NCI-H2107 treated with DMSO at 0.1 percent for 48 hours (cell line): ENCODE data around the gene ZNF787.
"Not testable (repeated sequence)": the region's sequence is repeated elsewhere in the genome, so short reads cannot be mapped to it uniquely, and the experiment has no call there.

Experiments used
- DNase-seq: peaks from one replicate; lab custom pipeline; 2025; ENCODE audit not compliant: unreplicated experiment; lab: John Stamatoyannopoulos, UW

The ZNF787 gene

DNA sequence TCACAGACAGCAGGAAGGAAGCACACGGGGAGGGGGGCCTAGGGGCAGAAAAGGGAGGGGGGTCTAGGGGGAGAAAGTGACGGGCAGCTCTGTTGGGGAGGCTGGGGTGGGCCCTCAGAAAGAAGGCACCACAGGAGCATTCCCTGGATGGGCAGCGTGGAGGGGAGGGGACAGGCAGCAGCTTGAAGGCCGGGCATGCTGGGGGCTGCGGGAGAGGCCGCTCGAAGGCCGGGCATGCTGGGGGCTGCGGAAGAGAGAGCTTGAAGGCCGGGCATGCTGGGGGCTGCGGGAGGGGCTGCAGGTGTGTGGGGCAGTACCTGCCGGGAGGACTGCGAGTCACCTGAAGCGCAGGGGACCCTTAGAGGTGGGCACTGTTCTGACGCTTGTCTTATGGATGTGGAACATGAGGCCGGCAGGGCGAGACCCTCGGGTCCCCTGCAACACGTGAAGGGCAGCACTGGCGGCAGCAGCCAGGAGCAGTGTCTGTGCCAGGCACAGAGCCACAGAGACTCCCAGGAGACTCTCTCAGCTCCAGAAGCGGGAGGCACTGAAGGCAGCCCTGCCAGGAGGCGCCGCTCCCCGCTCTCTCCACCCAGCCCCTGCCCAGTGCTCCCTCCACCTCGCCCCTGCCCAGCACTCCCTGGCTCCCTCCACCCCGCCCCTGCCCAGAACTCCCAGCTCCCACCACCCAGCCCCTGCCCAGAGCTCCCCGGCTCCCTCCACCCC lies 13.3 kb downstream of the ZNF787 start:
- DNase-seq: no peak

DNA sequence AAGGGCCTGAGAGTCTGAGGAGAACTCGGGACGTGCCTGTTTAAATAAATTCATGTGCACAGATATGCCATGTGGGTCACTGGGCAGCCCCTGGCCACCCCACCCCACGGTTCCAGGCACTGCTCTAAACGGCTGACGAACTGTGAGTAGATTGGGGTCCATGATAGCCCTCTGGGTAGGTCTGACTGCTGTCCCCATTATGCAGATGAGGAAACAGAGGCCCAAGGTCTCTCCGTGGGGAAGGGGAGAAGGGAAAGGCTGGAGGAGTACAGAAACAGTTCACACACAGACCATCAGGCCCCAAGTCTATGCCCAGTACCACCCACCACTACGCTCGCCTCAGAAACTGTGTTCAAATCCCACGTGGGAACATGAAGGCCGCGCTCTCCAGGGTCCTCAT lies 14.1 kb downstream of the ZNF787 start:
- DNase-seq: no peak

DNA sequence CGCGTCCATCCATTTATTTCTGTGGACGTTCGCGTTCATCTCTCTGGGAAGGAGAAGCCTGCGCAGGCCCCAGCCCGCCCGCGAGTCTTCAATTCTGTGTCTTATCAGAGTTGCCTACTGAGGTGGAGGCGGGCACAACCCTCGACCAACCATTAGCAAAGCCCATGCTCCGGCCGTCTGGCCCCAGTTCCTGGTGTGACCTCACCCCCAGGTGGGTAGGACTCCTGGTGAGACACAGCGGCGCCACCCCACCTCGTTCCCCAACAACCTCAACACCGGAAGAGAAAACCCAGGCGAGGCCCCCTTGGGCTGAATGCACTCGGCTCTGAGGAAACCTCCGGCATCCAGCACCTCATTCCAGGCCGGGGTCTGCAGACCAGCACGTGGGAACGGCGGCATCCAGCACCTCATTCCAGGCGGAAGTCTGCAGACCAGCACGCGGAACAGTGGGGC lies 14.7 kb downstream of the ZNF787 start:
- DNase-seq: no peak

DNA sequence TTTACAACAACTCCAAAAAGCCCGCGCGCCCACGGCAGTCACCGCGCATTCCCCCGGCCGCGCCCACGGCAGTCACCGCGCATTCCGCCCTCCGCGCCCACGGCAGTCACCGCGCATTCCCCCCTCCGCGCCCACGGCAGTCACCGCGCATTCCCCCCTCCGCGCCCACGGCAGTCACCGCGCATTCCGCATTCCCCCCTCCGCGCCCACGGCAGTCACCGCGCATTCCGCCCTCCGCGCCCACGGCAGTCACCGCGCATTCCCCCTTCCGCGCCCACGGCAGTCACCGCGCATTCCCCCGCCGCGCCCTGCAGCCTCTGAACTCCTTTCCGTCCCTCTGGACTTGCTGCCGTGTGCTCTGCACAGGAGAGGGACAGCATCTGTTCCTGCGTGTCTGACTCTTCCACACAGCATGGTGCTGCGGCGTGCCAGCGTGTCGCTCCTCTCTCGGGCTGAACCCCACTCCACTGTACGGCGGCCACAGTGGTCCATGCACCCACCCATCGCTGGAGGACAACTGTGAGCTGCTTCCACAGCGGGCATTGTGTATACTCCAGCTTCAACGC lies 15.2 kb downstream of the ZNF787 start:
- DNase-seq: not testable (repeated sequence)

DNA sequence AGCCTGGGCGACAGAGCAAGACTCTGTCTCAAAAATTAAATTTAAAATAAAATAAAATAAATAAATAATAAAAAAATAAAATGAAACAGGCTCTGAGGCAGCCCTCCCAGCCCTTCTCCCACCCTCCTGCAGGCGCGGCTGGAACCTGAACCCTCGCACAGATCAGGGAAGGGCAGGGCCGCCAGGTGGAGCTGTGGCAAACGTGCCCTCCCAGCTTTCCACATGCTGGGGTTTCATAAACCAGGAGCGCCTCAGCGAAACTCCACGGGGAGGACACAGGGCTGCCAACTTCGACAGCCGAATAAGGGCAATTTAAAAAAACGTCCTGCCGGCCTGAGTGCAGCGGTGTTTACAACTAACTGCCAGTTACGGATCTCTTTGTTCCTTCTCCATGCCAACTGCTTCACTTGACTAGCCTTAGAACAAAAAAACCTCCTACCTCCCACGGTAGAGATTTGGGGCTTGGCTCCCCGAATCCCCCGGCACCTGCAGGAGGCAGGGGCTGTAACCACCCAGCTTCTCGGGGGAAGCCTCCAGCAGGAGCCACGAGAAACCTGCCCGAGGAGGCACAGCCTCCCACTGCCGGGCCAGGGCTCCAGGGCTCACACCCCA lies 15.9 kb downstream of the ZNF787 start:
- DNase-seq: peak; percentile 71

DNA sequence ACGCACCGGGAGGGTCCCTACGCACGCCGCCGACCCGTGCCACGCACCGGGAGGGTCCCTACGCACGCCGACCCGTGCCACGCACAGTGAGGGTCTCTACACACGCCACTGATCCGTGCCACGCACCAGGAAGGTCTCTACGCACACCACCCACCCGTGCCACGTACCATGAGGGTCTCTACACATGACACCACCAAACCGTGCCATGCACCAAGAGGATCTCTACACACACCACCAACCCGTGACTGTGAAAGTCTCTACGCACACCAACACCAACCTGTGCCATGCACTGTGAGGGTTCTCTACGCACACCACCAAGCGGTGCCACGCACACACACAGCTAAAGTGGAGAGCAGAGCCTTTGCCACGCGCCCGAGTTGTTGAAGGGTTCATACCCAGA lies 16.7 kb downstream of the ZNF787 start:
- no peak for DNase-seq

DNA sequence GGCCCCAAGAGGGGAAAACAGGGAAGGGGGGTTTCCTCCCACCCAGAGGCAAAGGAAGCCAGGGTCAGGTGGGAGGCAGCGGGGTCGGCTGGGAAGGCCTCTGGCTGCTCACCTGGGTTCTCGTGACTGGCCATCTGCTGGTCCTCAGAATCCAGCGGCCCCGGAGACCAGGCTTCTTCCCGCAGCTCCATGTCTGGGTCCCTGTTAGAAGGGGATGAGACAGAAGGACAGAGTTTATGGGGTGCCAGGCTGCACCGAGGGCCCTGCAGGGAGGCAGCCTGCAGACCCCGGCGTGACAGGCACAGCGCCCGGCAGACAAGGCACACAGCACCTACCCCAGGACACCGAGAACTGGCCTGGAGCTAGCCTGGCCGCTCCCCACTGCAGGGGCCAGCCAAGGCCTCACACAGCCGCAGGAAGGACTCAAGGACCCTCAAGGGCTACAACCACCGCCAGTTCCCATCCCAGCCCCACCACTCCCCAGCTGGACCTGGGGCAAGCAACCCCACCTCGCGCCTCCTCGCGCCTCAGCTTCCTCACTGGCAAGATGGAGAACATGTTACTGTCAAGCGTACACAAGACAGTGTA lies 18.0 kb downstream of the ZNF787 start:
- DNase-seq: no peak

DNA sequence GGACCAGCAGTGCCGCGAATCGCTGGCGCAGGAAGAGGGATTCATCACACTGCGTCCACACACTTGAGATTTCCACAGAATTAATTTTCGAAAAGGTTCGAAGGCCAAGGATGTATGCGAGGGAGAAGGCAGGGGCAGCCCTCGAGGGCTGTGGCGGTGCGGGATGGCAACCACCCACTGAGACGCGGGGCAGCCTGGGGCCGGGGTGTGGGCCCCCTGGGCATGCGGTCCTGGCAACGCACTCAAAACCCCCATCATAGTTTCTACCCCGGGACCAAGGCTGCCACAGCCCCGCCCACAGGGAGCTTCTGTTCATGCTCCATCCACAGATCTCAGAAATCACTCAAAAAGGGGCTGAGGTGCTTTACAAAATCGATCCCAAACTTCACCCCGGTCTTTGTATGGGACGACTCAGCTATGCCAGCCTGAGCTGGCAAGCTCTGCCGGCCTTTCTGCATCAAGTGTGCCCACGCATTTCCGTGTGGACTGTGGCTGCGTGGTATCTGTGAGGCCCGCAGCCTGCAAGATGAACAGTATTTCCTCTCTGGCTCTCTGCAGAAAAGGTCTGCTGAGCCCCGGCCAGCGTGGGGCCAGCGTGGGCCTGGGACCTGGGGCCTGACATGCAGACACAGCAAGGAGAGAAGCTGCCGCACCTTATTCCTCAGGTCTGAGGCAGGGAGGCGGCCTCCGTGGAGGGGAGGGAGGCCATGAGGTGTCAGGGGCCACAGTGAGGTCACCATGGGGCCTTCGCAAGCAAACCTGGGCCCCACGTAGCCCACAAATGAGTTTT lies 19.2 kb downstream of the ZNF787 start:
- no peak for DNase-seq

DNA sequence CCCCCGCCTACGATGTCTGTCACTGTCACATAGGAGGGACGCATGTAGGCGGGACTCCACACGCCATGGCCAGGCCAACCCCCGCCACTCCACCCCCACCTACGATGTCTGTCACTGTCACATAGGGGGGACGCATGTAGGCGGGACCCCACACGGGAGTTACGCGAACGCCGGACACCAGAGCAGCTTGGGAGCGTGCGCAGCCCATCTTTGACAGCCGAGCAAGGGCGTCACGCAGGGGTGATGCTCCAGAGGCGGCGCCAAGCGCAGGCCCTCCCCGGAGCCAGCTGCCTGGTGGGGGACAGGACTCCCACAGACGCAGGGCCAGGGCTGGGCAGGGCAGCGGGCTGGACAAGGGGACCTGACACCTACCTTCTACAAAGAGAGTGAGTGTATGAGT lies 20.0 kb downstream of the ZNF787 start:
- no peak for DNase-seq

DNA sequence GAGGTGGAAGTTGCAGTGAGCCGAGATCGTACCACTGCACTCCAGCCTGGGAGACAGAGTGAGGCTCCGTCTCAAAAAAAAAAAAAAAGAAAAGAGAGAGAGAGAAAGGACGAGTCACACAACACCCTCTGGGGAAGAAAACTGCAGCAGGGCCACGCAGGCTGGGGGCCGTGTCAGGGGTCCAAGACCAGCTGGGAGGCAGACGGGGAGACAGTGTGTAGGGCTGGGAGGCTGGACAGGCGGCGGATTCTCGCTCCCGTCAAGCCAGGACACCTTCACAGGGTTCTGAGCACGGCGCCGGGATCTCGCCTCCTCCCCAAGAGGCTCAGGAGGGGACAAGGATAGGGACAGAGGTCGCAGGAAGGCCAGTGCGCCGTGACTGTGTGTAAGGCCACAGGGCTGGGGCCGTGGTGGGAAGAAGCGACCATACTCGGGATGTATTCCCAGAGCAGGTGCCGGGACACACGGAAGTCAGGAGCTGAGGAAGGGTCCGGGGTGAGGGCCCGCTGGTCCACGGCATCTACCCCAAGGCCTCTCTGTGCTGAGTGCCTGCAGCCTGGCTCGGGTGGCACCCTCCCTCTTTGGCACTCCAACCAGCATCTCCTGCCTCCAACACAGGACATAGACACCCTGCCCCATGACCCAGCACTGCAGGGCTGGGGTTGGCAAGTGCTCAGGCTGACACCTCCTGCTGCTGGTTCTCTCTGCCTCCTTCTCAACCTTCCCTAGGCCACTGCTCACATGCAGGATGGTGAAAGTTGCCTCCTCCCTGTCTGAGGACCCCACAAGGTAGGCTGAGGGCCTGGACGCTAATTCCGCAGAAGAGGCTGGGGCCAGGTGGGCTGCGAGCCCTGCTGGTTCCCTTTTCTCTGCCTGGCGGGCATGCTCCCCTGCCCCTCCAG lies 21.2 kb downstream of the ZNF787 start:
- no peak for DNase-seq

DNA sequence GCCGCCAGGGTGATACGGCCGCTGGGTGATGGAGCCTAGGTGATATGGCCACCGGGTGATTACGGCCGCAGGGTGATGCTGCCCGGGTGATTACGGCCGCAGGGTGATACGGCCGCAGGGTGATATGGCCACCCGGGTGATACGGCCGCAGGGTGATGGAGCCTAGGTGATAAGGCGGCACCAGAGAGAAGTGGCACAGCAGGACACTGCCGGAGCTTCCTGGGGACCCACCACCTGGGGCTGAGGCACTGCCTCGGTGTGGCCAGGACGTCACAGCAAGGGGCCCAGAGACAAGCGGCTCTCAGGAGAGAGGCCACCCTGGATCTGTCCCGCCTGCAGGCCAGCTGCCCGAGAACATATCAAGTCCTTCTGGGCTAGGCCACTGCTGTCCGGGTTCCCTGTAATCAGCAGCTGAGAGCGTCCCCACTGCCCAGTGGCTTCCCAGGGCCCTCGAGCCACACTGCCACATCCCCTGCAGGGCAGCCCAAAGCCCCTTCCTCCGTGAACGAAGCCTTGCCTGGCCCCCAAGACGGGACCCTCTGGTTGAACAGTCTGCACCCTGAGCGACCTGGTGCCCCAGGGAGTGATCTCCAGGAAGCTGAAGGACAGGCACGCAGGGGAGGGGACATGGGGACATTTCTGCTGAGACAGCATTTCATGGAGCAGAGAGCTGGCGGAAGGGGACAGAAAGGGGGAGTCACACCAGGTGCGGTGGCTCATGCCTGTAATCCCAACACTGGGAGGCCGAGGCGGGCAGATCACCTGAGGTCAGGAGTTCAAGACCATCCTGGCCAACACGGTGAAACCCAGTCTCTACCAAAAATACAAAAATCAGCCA lies 22.1 kb downstream of the ZNF787 start:
- DNase-seq: no peak

DNA sequence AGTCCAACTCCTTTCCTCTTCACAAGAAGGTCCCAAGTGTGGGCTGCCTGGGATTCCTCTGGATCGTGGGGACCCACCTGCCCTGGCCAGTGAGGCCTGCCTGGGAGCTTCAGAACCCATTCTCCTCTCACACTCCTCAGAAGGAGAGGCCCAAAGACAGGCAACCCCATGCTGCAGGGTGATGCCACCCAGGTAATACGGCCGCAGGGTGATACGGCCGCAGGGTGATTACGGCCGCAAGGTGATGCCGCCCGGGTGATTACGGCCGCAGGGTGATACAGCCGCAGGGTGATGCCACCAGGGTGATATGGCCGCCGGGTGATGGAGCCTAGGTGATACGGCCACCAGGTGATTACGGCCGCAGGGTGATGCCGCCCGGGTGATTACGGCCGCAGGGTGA lies 22.9 kb downstream of the ZNF787 start:
- DNase-seq: not testable (repeated sequence)

DNA sequence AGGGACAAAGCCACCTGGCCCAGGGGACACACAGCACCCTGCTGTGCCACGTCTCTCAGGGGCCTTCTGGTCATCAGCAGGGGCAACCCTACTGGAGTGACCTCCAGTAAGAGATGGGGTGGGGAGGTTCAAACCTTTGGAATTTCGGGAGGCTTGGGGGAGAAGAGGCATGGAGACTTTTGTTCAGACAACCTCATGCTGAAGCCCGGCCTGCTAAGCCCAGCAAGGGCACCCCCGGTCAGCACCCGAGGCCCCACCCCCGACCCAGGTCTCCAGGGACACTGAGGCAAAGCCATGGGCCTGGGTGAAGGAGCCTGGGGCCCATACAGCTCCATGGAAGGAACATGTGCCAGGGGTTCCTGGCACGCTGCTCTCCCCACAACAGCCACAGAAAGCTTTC lies 23.3 kb downstream of the ZNF787 start:
- no peak for DNase-seq

DNA sequence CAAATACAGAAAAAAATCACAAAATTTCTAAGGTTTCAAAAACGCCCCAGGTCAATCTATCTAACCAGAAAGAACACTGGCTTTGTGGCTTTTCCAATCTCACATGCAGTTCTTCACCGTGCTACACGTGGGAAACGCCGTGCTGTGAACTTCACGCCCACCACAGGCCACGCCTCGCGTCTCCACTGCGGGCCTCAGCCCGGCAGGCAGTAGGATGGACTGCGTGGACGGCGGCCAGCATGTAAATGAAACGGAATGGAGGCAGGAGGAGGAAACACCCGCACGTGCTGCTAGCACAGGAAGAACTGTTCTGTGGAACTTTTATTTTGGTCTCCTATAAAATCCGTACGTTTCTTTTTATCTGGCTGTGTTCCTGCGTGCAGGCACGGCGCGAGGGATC lies 23.8 kb downstream of the ZNF787 start:
- DNase-seq: no peak

DNA sequence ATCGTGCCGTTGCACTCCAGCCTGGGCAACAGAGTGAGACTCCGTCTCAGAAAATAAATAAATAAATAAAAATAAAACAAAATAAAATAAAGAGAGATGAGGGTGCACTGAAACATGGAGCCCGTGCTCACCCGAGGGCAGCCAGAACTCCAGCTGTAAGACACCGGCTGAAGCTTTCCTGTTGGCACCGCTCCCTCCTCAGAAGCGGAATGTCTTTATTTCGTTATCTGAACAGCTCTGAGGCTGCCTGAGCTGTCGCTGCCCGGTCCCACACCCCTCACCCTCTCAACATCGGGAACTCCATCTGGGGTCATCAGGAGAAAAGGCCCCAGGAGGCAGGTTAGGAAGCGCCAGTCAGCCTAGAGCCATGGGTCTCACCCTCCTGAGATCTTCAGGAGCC lies 24.4 kb downstream of the ZNF787 start:
- no peak for DNase-seq

DNA sequence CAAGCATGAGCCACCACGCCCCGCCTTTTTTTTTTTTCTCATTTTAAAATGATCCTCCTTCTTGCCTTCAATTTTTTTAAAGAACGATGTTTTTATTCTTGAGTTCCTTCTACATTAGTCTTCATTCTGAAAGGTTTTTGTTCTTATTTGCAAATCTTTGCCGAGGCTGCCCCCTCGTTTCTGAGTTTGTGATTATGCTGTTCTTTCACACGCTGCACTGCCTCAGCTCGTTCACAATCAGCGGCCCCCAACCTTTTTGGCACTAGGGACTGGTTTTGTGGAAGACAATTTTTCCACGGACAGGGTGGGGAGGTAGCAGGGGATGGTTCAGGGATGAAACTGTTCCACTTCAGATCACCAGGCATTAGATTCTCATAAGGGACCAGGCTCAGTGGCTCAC lies 26.6 kb downstream of the ZNF787 start:
- no peak for DNase-seq

DNA sequence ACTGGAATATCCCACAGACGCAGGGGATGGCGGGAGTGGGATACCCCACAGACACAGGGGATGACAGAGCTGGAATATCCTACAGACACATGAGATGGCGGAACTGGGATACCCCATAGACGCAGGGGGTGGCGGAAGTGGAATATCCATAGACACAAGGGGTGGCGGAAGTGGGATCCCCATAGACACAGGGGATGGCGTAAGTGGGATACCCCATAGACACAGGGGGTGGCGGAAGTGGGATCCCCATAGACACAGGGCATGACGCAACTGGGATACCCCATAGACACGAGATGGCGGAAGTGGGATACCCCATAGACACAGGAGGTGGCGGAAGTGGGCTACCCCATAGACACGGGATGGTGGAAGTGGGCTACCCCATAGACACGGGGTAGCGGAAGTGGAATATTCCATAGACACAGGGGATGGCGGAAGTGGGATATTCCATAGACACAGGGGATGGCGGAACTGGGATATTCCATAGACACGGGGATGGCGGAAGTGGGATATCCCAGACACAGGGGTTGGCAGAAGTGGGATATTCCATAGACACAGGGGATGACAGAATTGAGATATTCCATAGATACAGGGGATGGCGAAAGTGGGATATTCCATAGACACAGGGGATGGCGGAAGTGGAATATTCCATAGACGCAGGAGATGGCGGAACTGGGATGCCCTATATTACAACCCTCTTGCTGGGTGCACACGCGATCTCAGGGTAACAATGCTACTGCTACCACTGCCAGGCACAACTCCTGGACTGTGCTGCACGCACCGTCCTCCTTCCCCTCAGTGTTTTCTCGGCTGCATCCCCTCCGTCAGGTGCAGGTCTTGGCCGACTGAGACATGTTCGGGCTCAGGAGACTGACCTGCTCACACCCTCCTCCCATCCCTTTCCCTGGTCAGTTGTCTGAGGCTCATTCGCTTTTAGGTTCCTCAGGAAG lies 28.1 kb downstream of the ZNF787 start:
- no peak for DNase-seq

DNA sequence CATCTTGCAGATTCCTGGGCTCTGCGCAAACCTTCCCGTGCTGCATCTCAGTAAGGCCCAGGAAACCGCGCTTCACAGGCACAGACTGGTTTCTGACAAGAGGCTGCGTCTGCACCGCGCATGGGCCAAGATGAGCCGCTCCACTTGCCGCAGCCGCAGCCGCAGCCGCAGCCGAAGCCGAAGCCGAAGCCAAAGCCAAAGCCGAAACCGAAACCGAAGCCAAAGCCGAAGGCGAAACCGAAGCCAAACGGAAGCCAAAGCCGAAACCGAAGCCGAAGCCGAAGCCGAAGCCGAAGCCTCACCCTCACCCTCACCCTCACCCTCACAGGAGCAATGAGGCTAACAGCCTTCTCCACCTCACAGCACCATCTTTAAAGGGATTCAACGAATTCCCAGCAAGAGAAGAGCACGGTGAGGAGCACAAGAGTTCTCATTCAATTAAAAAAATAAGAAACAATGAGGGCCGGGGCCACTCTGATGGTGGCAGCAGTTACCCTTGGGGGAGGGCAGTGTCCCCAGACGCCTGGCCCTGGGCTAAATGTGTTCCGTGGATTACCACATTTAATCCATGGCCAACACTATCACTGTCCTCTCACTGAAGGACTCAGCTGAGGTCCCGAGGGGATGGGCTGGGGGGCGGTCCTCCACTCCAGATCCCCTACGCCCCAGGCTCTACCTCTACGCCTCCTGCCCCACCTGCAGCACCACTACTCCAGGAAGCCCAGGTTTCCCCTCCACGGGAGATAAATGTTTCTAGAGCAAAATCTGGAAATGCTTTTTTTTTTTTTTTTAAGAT lies 29.1 kb downstream of the ZNF787 start:
- DNase-seq: peak; percentile 49
